Measurements from ENCODE around the gene SMAD2.
"Not testable (repeated sequence)": the region's sequence is repeated elsewhere in the genome, so short reads cannot be mapped to it uniquely, and the experiment has no call there.

SMAD2 gene

GRCh38 chr18:47788621-47789020, 141.8 kb downstream of the SMAD2 start:
- DNase-seq: no peak

- DNase-seq: no peak
Observed at GRCh38 chr18:47781561-47781960, 148.9 kb downstream of the SMAD2 start.

GRCh38 chr18:47780011-47780725, 150.3 kb downstream of the SMAD2 start:
- DNase-seq: no peak

- no peak for DNase-seq
Observed at GRCh38 chr18:47779381-47779780, 151.1 kb downstream of the SMAD2 start.

- no peak for DNase-seq
Observed at GRCh38 chr18:47777626-47778025, 152.8 kb downstream of the SMAD2 start.

GRCh38 chr18:47775961-47776360, 154.5 kb downstream of the SMAD2 start:
- no peak for DNase-seq

- no peak for DNase-seq
Observed at GRCh38 chr18:47773931-47774330, 156.5 kb downstream of the SMAD2 start.

- DNase-seq: peak; percentile 81 to 84
Observed at GRCh38 chr18:47772374-47773248, 157.8 kb downstream of the SMAD2 start.

GRCh38 chr18:47771922-47772321, 158.5 kb downstream of the SMAD2 start:
- DNase-seq: no peak

GRCh38 chr18:47767699-47768098, 162.8 kb downstream of the SMAD2 start:
- DNase-seq: no peak

GRCh38 chr18:47767198-47767597, 163.3 kb downstream of the SMAD2 start:
- not testable (repeated sequence) for DNase-seq
